Heart left ventricle (tissue), 13 donors: ENCODE results near the gene DOCK2.

Experiments
- POLR2A ChIP-seq, 2 donors: fragments of 450-650 bp; IDR thresholded peaks; one replicate each; pipeline ENCODE4 v1.6.1; 2017; ENCODE audit warnings: antibody characterized with exemption in 2 of 2, mild to moderate bottlenecking in 2 of 2, moderate library complexity in 2 of 2
- TF ChIP-seq, protein P1 (sequence below), 12 donors: fragments of 200-600 bp; sonication (generic) in 4 of 12; IDR thresholded peaks; one replicate each; pipeline versions ENCODE4 v1.5.0 to v1.8.0; 2018 to 2022; ENCODE audit warnings: antibody characterized with exemption in 12 of 12, mild to moderate bottlenecking in 5 of 12
- donor health status: ischemic (EF 13 %, LVEDD 7.1; RV severe dilation, severe dysfunction).
- donor health status: DM: no; HTN: yes; CAD: no.
- donor health status: DM: no; HTN: no; CAD: no.
- donor health status: ischemic (EF 25% LVEDD 6.9; RV normal size, moderate dysfunction).
- donor health status: ischemic (EF 25% LVEDD 5.7; RV mildly dilated, moderate dysfunction).
- donor health status: ischemic (EF 35%, LVEDD 5.7; RV mildly dilated, moderate dysfunction).
- donor health status: nonischemic (EF 11% LVEDD 7.7; RV severe dilation, severe dysfunction).
- donor health status: DM: yes; HTN: yes; CAD: no.
- donor health status: PGD.
- donor health status: ischemic (EF 29% LVEDD 5.4; RV normal size, mild dysfunction).
- donor health status: nonischemic (EF 23%, LVEDD 6.1; RV moderate dilation, normal function).

DNA sequence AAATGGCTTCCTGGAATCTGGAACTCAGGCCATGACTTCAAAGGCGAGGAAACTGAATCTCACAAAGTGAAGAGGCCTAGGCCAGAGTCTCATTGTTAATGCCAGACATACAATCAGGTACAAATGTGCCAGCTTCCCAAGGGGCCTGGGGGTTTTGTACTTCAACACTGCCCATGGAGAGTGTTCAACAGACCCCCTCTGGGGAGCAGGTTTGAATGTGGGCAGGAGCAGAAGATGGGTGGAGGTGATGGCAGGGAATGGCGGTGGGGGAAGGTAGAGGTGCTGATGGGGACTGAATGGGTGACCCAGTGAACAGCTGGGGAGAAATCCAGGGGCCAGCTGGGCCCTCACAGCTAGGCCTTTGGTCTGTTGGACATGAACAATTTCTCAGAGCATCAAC, 480.7 kb downstream of the DOCK2 start:
- TF ChIP-seq, protein P1, sequence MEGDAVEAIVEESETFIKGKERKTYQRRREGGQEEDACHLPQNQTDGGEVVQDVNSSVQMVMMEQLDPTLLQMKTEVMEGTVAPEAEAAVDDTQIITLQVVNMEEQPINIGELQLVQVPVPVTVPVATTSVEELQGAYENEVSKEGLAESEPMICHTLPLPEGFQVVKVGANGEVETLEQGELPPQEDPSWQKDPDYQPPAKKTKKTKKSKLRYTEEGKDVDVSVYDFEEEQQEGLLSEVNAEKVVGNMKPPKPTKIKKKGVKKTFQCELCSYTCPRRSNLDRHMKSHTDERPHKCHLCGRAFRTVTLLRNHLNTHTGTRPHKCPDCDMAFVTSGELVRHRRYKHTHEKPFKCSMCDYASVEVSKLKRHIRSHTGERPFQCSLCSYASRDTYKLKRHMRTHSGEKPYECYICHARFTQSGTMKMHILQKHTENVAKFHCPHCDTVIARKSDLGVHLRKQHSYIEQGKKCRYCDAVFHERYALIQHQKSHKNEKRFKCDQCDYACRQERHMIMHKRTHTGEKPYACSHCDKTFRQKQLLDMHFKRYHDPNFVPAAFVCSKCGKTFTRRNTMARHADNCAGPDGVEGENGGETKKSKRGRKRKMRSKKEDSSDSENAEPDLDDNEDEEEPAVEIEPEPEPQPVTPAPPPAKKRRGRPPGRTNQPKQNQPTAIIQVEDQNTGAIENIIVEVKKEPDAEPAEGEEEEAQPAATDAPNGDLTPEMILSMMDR (IDR thresholded peaks at IDR 0.05), result no peak
- no peak for TF ChIP-seq POLR2A (IDR thresholded peaks at IDR 0.05)
